PFSK-1 (cell line): ENCODE data around the gene PXK.

Source experiments
- FOXP2 ChIP-seq: optimal IDR thresholded peaks from 2 replicates; pipeline ENCODE3; 2011; ENCODE audit warnings: borderline replicate concordance, control low read depth, inconsistent platforms; ENCODE audit not compliant: insufficient read depth; ENCODE audit errors: extremely low read length, extremely low read depth
- POLR2AphosphoS5 ChIP-seq: IDR thresholded peaks from 2 replicates; pipeline ENCODE4 v1.6.1; 2012; ENCODE audit warnings: low read depth, mild to moderate bottlenecking, control low read depth, low read length, moderate library complexity
- REST ChIP-seq, 2 experiments: IDR thresholded peaks; 2 replicates each; pipeline versions ENCODE4 v1.6.1 to v1.8.0; 2011 to 2012; ENCODE audit warnings: low read depth in 2 of 2, low read length in 2 of 2, control low read depth in 1 of 2, inconsistent platforms in 1 of 2, mild to moderate bottlenecking in 1 of 2, moderate library complexity in 1 of 2; ENCODE audit not compliant: insufficient read depth in 1 of 2
- SIN3A ChIP-seq: IDR thresholded peaks from 2 replicates; pipeline ENCODE4 v1.6.1; 2012; ENCODE audit warnings: mild to moderate bottlenecking, low read length, moderate library complexity, borderline replicate concordance; ENCODE audit not compliant: insufficient read depth
- TAF1 ChIP-seq: IDR thresholded peaks from 2 replicates; pipeline ENCODE4 v1.6.1; 2012; ENCODE audit warnings: low read length, control low read depth, borderline replicate concordance; ENCODE audit not compliant: insufficient read depth

Gene PXK

GRCh38 chr3:58361866-58362265, 29.2 kb downstream of the PXK start:
- TF ChIP-seq SIN3A = no peak
- TF ChIP-seq FOXP2 = no peak
- TF ChIP-seq TAF1 = no peak
- no peak for TF ChIP-seq POLR2AphosphoS5
- TF ChIP-seq REST (IDR thresholded peaks at IDR 0.05; ENCODE audit: insufficient read depth in 1 of 2, low read depth in 2 of 2, low read length in 2 of 2) = no peak

GRCh38 chr3:58366699-58367098, 34.0 kb downstream of the PXK start:
- TF ChIP-seq FOXP2 (no peak), REST (IDR thresholded peaks at IDR 0.05; ENCODE audit: insufficient read depth in 1 of 2, low read depth in 2 of 2, low read length in 2 of 2) (no peak), SIN3A (no peak), TAF1 (no peak), POLR2AphosphoS5 (no peak)

GRCh38 chr3:58369038-58369437, 36.3 kb downstream of the PXK start:
- TF ChIP-seq REST (IDR thresholded peaks at IDR 0.05; ENCODE audit: insufficient read depth in 1 of 2, low read depth in 2 of 2, low read length in 2 of 2) (no peak), TAF1 (no peak), SIN3A (no peak), FOXP2 (no peak), POLR2AphosphoS5 (no peak)

- TF ChIP-seq REST (IDR thresholded peaks at IDR 0.05; ENCODE audit: insufficient read depth in 1 of 2, low read depth in 2 of 2, low read length in 2 of 2) (no peak), SIN3A (no peak), TAF1 (no peak), FOXP2 (no peak), POLR2AphosphoS5 (no peak)
These were observed 37.2 kb downstream of the PXK start for GRCh38 chr3:58369876-58370275.

- TF ChIP-seq TAF1 (no peak), SIN3A (no peak), REST (IDR thresholded peaks at IDR 0.05; ENCODE audit: insufficient read depth in 1 of 2, low read depth in 2 of 2, low read length in 2 of 2) (no peak), FOXP2 (no peak), POLR2AphosphoS5 (no peak)
These were observed 37.7 kb downstream of the PXK start for GRCh38 chr3:58370407-58370806.
